Measurements from ENCODE around the gene UGT1A1. TPM values are rescaled to one million over a fixed set of nuclear protein-coding genes. Genes with fewer than 3 reads are reported as not detected.

The UGT1A1 gene
- total and polyA plus RNA-seq, 8 donors = 0.04 to 0.24 (median 0.14) TPM; not detected in 1

DNA sequence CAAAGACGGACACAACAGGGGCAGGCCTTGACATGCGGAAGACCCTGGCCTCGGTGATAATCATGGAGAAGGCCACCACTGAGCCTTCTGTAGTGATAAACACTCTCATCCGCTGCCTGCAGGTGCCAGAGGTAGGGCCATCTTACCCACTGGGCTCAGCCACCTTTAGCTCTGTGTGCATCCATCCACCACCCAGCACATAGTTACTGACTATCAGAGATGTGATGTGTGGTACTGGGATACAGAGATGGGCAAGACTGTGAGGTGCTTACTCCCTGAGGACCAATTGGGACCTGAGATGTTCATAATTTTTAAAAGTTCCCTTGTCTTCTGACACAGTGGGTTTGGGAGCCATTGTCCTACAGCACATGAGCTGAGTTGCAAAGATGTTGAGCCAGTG is 19.7 kb downstream of the UGT1A1 start:
- Histone ChIP-seq H3K36me3 (no peaks in the 10 kb centered on the region), H3K4me1 (no peaks in the 10 kb centered on the region), H3K9me3 (peaks cover 0 to 9% of the 10 kb centered on the region in 2 donors), H3K27ac (no peak overlapping the region), H3K4me3 (no peak overlapping the region), H3K27me3 (no peaks in the 10 kb centered on the region)
- ATAC-seq = no peak
- DNase-seq = no peak
- TF ChIP-seq, protein P1, sequence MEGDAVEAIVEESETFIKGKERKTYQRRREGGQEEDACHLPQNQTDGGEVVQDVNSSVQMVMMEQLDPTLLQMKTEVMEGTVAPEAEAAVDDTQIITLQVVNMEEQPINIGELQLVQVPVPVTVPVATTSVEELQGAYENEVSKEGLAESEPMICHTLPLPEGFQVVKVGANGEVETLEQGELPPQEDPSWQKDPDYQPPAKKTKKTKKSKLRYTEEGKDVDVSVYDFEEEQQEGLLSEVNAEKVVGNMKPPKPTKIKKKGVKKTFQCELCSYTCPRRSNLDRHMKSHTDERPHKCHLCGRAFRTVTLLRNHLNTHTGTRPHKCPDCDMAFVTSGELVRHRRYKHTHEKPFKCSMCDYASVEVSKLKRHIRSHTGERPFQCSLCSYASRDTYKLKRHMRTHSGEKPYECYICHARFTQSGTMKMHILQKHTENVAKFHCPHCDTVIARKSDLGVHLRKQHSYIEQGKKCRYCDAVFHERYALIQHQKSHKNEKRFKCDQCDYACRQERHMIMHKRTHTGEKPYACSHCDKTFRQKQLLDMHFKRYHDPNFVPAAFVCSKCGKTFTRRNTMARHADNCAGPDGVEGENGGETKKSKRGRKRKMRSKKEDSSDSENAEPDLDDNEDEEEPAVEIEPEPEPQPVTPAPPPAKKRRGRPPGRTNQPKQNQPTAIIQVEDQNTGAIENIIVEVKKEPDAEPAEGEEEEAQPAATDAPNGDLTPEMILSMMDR (IDR thresholded peaks at IDR 0.05) = no peak
- intact Hi-C loops (cut with DNase I) = no loop called here

DNA sequence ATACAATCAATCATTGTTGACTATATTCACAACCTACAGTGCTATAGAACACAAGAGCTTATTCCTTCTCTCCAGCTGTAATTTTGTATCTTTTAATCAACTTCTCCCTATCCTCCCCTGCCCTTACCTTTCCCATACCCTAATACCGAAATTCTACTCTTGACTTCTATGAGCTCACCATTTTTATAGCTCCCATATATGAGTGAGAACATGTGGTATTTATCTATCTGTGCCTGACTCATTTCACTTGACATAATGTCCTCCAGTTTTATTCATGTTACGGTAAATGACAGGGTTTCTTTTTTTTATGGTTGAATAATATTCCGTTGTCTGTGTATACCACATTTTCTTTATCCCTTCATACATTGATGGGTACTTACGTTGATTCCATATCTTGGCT is 20.7 kb downstream of the UGT1A1 start:
- no peak for ATAC-seq
- Histone ChIP-seq H3K27ac (no peak overlapping the region), H3K9me3 (peaks cover 0 to 5% of the 10 kb centered on the region in 2 donors), H3K4me3 (no peak overlapping the region), H3K36me3 (no peaks in the 10 kb centered on the region), H3K27me3 (no peaks in the 10 kb centered on the region), H3K4me1 (no peaks in the 10 kb centered on the region)
- intact Hi-C loops (cut with DNase I) = no loop called here
- TF ChIP-seq, protein P1 (IDR thresholded peaks at IDR 0.05) = no peak
- DNase-seq = no peak

DNA sequence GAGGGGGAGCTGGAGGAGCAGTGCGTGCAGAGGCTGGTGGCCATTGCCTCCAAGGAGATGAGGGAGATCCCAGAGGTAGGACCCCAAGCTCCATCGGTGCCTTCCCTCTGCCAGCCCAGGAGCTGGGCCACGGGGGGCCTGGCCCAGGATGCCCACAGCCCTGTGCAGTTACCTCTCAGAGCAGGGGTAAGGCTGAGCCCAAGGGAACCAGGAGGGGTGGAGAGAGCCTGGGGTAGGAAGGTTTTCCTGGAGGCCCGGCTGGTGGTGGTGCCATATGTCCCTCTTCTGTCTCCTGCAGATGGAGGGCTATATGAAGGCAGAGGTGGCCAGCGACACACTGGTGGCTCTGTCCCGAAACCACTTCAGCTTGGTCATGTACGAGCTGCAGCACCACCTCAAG is 29.5 kb downstream of the UGT1A1 start:
- intact Hi-C loops (cut with DNase I) = no loop called here
- H3K9me3 ChIP-seq = no peaks in the 10 kb centered on the region
- TF ChIP-seq, protein P1 (IDR thresholded peaks at IDR 0.05) = no peak
- ATAC-seq (no peak), DNase-seq (no peak)
- no peaks in the 10 kb centered on the region for H3K4me1 ChIP-seq
- H3K27me3 ChIP-seq = peaks cover 0 to 6% of the 10 kb centered on the region in 2 donors
- H3K4me3 ChIP-seq = no peak overlapping the region
- H3K27ac ChIP-seq = no peak overlapping the region
- no peaks in the 10 kb centered on the region for H3K36me3 ChIP-seq

DNA sequence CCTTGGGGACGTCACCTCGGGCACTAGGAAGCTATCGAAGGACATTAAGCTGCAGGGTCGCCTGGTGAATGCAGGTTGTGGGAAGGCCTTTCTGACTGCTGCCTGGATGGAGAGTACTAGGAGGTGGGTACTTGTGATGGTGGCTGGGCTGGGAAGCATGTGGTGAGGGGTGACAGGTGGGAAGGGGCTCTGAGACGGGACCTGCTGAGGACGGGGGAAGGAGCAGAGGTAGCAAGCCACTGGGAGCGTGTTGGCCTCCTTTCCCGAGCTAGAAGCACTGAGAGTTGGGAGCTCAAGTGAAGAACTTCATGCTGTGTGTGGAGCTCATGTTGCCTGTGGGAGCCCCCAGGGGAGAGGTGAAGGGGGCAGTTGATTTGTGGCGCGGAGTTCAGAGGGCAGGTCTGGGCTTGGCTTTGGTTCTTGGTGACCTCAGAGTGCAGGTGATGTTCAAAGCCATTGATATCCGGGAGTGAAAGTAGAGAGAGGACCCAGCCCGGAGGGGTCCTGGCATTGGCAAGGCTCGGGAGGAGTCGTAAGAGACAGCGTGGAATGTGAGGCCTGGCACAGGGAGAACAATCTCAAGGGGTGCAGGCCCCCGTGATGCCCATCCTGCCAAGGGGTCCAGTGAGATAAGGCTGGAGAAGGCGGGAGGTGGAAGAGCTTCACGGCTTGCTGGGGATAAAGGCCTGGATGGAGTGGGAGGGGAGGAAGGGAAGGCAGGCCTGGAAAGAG is 31.2 kb downstream of the UGT1A1 start:
- ATAC-seq (no peak), DNase-seq (no peak)
- TF ChIP-seq, protein P1 (IDR thresholded peaks at IDR 0.05) = no peak
- Histone ChIP-seq H3K4me1 (no peaks in the 10 kb centered on the region), H3K4me3 (no peak overlapping the region), H3K9me3 (no peaks in the 10 kb centered on the region), H3K36me3 (no peaks in the 10 kb centered on the region), H3K27ac (no peak overlapping the region), H3K27me3 (peaks cover 0 to 6% of the 10 kb centered on the region in 2 donors)
- intact Hi-C loops (cut with DNase I) = no loop called here

DNA sequence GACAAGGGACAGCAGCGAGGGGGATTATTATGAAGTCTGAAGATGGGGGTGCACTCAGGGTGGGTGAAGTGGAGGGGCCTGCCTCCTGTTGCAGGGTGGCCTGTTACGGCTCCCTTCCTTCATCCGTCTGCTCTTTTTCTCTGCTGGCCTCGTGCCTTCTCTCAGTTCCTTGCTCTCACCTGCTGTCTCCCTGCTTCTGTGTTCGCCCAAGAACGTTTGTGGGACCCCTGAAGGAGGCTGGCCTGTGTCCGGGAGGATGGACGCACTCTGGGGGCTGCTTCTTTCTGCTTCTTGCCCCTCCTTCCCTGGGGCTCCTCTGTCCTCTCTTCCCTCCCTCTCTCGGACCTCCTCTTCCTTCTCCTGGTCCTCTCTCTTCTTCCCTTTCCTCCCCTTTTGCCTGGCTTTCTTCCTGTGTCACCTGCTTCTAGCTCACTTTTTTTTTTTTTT is 31.8 kb downstream of the UGT1A1 start:
- Histone ChIP-seq H3K9me3 (no peaks in the 10 kb centered on the region), H3K27ac (no peak overlapping the region), H3K4me3 (no peak overlapping the region), H3K27me3 (peaks cover 0 to 6% of the 10 kb centered on the region in 2 donors), H3K4me1 (no peaks in the 10 kb centered on the region), H3K36me3 (no peaks in the 10 kb centered on the region)
- TF ChIP-seq, protein P1 (IDR thresholded peaks at IDR 0.05) = no peak
- no peak for ATAC-seq
- intact Hi-C loops (cut with DNase I) = no loop called here
- no peak for DNase-seq
